Suprapubic skin (tissue), 4 donors: ENCODE results near the gene WAC.
"Not testable (repeated sequence)": the region's sequence is repeated elsewhere in the genome, so short reads cannot be mapped to it uniquely, and the experiment has no call there.

Source experiments
- CTCF ChIP-seq, 2 donors: fragments of 200-600 bp in 1 of 2; fragments of 450-650 bp in 1 of 2; sonication (generic) in 1 of 2; IDR thresholded peaks; one replicate each; pipeline ENCODE4 v1.5.1; 2016 to 2019; ENCODE audit warnings: antibody characterized with exemption in 2 of 2, mild to moderate bottlenecking in 1 of 2, moderate library complexity in 1 of 2
- POLR2A ChIP-seq, 2 donors: fragments of 450-650 bp; IDR thresholded peaks; one replicate each; pipeline ENCODE4 v1.6.1; 2017; ENCODE audit warnings: antibody characterized with exemption in 2 of 2, mild to moderate bottlenecking in 2 of 2, moderate library complexity in 2 of 2
- POLR2AphosphoS5 ChIP-seq, 3 donors: sonication (generic); formaldehyde crosslinking; IDR thresholded peaks; one replicate each; pipeline ENCODE4 v1.6.1; 2017; ENCODE audit warnings: antibody characterized with exemption in 3 of 3

GRCh38 chr10:28500203-28500602 is 32.7 kb upstream of the WAC start:
- TF ChIP-seq POLR2AphosphoS5, CTCF, POLR2A (IDR thresholded peaks at IDR 0.05): not testable (repeated sequence)
